Stimulated activated naive CD8-positive, alpha-beta T cell treated with anti-CD3 and anti-CD28 coated beads, Interleukin-15, Interleukin-2, amounts not matched to agents 100 U/mL and 50 U/mL, for 24 hours (primary cell): ENCODE results near the gene SYNGR3.
"Not testable (repeated sequence)": the region's sequence is repeated elsewhere in the genome, so short reads cannot be mapped to it uniquely, and the experiment has no call there.

Experiments
- ATAC-seq: fragments of 150-1000 bp; cut with Tn5 transposase; one replicate; pipeline ENCODE4 v1.10.0; 2021
- DNase-seq: peaks from one replicate; pipeline ENCODE4 v3.0.0; 2021

SYNGR3 gene

GRCh38 chr16:2008631-2009163 is 18.9 kb downstream of the SYNGR3 start:
- ATAC-seq (no peak), DNase-seq (peak; percentile 64)

GRCh38 chr16:2009164-2009711 is 19.5 kb downstream of the SYNGR3 start:
- ATAC-seq (peak; percentile 17), DNase-seq (peak; percentile 44)

GRCh38 chr16:2009791-2010510 is 20.2 kb downstream of the SYNGR3 start, which contains the start of gene ZNF598:
TSS of gene ZNF598 (minus strand) at chr16:2009821.
- ATAC-seq (peak; percentile 96), DNase-seq (peak; percentile 89)

GRCh38 chr16:2011726-2012125 is 22.0 kb downstream of the SYNGR3 start:
- not testable (repeated sequence) for DNase-seq, ATAC-seq

- DNase-seq (no peak), ATAC-seq (no peak)
These were observed 23.8 kb downstream of the SYNGR3 start for GRCh38 chr16:2013527-2013926.

GRCh38 chr16:2015117-2015946 is 25.6 kb downstream of the SYNGR3 start:
- ATAC-seq (no peak), DNase-seq (no peak)

- DNase-seq = no peak
- ATAC-seq = no peak
These were observed 26.1 kb downstream of the SYNGR3 start for GRCh38 chr16:2015947-2016208.

GRCh38 chr16:2016407-2016922 is 26.7 kb downstream of the SYNGR3 start:
- no peak for ATAC-seq
- peak; percentile 52 for DNase-seq

- ATAC-seq (peak; percentile 28), DNase-seq (peak; percentile 62)
These were observed 29.7 kb downstream of the SYNGR3 start, which contains the start of gene NPW for GRCh38 chr16:2019518-2019920. TSS of gene NPW (plus strand) at chr16:2019785.

- DNase-seq (no peak), ATAC-seq (no peak)
These were observed 30.4 kb downstream of the SYNGR3 start for GRCh38 chr16:2019921-2020831.

- DNase-seq = no peak
- ATAC-seq = peak; percentile 9
These were observed 32.9 kb downstream of the SYNGR3 start for GRCh38 chr16:2022723-2023091.

GRCh38 chr16:2023092-2024031 is 33.6 kb downstream of the SYNGR3 start:
- DNase-seq = peak; percentile 99
- ATAC-seq = peak; percentile 85

GRCh38 chr16:2024032-2024420 is 34.3 kb downstream of the SYNGR3 start:
- ATAC-seq = no peak
- no peak for DNase-seq

- DNase-seq (no peak), ATAC-seq (no peak)
These were observed 35.5 kb downstream of the SYNGR3 start for GRCh38 chr16:2025251-2025650.

GRCh38 chr16:2025878-2026460 is 36.2 kb downstream of the SYNGR3 start:
- ATAC-seq = no peak
- DNase-seq = no peak

- DNase-seq (no peak), ATAC-seq (no peak)
These were observed 36.8 kb downstream of the SYNGR3 start, which contains the start of gene NHERF2 for GRCh38 chr16:2026461-2027023. TSS of gene NHERF2 (plus strand) at chr16:2026902. CDS start at chr16:2027006, 104 bp downstream.

GRCh38 chr16:2027024-2028010 is 37.5 kb downstream of the SYNGR3 start:
- DNase-seq (no peak), ATAC-seq (no peak)

- no peak for ATAC-seq
- no peak for DNase-seq
These were observed 38.4 kb downstream of the SYNGR3 start for GRCh38 chr16:2028146-2028545.
